GM18519 (cell line): Measurements from ENCODE around the gene ENAH.
"Not testable (repeated sequence)": the region's sequence is repeated elsewhere in the genome, so short reads cannot be mapped to it uniquely, and the experiment has no call there.

Source experiments
- ATAC-seq: cut with Tn5 transposase; IDR thresholded peaks from one replicate; pipeline ENCODE4 v1.9.1; 2021; ENCODE audit warnings: mild to moderate bottlenecking, moderate library complexity; ENCODE audit not compliant: unreplicated experiment, low FRiP score

ENAH gene

DNA sequence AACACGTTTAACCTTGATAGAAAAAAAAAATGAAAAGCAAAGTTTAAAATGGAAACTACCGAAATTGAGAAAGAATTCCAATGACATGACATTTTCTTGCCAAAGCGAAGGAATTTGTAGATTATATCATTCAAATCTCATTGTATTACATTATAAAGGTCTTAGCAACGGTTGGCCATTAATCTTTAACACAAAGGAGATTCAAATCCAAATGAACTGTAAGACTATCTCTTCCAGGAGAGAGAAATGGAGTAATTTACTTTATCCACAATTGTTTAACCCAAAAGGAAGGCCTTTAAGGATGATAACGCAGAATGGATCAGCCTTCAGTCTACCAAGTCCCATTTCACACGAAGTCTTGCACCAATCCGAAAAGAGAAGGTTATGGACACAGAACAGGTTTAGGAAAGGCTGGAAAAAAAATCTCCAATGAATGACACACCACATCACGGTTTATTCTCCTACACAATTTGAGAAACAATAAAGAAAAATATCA is 1.5 kb downstream of the ENAH start:
- no peak for ATAC-seq

DNA sequence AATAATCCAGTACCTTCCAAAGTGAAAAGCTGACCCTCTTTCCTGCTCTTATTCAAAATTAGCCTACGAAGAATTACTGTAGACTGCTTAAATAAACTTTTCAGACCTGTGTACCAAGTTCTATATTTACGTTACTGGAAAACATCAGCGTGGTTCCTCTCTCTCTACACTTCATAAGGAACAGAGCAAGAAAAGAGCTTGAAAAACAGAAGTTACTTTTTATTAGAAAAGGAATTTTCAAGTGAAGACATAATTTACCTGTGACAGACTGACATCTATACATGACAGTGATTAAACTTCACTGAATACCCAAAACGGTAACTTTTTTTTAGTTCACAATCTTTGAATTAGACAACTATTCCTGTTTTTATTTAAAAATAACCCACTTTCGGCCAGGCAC is 2.7 kb downstream of the ENAH start:
- no peak for ATAC-seq

DNA sequence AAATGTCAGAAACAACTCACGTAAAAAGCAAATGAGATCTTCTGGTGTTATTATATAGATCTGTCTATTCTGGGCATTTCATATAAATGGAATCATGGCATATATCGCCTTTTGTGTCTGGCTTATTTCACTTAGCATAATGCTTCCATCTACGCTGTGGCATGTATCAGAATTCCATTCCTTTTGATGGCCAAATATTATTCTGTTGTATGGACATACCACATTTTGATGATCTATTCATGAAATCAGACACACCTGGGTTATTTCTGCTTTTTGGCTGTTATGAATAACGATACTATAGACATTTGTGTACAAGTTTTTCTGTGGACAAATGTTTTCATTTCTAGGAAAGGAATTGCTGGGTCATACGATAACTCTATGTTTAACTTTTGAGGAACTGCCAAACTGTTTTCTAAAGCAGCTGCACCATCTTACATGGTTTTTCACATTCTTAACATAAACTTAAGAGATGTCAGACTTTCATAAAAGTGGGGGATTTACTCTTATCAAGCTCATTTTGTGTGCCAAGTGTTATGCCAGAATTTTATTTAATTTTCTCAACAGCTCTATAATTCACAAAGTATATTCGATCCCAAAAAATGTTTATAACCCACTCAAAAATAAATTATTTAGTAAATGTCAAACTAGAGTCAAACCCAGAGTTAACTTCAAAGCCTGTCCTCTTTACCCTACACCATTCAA is 7.6 kb downstream of the ENAH start:
- no peak for ATAC-seq

DNA sequence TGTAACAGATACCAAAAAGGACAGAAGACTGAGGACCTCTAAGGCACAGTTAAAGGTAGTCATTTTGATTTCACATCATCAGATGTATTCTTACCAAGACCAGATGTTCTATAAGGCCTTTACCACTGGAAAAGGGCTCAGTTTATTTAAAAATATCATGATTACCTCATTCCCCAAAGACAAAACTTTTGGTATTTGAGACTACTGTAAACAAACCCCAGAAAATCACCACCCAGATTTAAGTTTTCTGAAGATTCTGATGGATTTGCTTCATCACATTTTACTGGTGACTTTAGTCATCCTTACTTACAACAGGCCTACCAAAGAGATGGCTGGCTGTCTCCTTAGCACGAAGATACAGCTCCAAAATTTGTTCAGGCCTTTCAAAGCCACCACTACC is 8.3 kb downstream of the ENAH start:
- ATAC-seq: no peak

DNA sequence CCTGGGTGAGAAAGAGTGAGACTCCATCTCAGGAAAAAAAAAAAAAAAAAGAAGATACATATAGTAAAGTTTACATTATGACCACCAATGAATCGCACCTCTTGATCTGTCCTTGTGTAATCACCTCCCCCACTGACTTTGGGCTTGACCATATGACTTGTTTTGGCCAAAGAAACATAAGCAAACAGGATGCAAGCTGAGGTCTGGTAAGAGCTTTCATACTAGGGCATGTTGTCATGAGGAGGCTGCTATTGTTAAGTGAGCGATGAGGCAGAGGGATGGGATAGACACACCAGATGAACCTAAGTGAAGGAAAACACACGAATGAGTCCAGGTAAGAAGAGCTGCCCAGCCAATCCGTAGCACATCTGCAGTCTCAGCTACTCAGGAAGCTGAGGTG is 10.7 kb downstream of the ENAH start:
- ATAC-seq: no peak

DNA sequence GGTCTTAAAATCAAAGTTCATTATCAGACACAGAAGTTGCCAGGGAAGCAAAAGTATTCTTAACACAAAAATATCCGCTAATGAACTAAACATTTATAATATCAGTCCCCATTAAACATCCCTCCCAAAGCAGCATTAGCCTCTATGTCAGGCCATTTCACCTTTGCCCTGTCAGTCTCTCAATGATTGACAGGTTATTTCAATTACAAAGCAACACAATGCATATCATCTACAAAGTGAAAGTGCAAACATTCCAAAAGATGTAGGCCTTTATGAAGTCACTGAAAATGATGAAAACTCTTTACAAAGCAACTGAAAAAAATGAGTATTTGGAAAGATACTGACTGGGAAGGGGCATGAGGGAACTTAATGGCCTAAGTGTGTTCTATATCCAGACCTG is 14.1 kb downstream of the ENAH start:
- ATAC-seq: no peak

DNA sequence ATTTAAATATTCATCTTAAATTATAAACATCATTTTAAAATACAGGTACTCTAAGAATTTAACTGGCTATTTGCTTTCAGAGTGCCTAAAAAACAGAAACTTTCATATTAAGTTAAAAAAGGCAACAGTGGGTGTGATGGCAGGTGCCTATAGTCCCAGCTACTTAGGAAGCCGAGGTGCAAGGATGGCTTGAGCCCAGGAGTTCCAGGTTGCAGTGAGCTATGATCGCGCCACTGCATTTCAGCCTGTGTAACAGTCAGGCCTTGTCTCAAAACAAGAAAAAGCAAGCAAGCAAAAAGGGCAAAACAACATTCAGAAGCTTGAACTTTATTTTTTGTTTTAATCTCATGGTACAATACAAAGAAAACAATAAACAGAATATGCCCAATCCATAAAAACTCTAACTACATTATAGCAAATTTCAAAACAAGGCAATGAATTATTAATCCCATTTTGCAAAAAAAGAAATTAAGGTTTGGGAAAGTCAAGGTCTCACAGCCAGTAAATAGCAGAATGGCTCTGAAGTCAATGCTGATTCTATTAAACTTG is 15.2 kb downstream of the ENAH start:
- no peak for ATAC-seq

DNA sequence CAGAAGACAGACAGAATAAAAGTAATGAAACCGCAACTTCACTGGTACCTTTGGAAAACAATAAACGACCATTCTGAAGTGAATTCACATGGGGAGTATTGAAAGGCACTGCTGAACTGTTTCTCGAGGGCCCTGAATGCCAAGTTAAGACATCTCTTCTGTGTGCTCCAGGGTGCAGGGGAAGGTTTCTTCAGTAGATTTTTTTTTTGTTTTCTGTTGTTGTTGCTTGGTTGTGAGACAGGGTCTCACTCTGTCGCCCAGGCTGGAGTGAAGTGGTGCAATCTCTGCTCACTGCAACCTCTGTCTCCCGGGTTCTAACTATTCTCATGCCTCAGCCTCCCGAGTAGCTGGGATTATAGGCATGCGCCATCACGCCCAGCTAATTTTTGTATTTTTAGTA is 15.9 kb downstream of the ENAH start:
- ATAC-seq: not testable (repeated sequence)

DNA sequence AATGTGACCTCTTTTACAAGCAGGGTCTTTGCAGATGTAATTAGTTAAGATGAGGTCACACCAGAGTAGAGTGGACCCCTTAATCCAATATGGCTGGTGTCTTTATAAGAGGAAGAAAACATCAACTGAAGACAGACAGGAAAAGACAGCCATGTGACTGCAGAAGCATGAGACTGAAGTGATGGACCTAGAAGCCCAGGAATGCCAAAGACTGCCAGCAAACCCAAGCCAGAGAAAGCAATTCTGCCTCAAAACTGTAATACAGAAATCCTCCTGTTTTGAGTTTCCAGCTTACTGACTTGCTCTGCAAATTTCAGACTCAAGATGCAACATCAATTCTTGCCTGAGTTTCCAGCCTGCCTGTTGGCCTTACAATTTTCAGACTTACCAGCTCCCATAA is 17.3 kb downstream of the ENAH start:
- no peak for ATAC-seq

DNA sequence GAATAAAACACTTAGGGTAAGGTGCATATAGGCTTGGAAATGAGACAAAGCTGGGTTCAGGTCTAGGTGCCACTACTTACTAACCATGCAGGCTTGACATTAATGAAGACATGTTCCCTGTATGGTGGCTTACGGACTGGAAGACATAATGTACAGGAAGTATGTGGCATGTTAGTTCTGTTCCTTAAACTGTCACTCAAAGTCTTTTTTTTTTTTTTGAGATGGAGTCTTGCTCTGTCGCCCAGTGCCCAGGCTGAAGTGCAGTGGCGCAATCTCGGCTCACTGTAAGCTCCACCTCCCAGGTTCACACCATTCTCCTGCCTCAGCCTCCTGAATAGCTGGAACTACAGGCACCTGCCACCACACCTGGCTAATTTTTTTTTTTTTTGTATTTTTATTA is 20.1 kb downstream of the ENAH start:
- not testable (repeated sequence) for ATAC-seq

DNA sequence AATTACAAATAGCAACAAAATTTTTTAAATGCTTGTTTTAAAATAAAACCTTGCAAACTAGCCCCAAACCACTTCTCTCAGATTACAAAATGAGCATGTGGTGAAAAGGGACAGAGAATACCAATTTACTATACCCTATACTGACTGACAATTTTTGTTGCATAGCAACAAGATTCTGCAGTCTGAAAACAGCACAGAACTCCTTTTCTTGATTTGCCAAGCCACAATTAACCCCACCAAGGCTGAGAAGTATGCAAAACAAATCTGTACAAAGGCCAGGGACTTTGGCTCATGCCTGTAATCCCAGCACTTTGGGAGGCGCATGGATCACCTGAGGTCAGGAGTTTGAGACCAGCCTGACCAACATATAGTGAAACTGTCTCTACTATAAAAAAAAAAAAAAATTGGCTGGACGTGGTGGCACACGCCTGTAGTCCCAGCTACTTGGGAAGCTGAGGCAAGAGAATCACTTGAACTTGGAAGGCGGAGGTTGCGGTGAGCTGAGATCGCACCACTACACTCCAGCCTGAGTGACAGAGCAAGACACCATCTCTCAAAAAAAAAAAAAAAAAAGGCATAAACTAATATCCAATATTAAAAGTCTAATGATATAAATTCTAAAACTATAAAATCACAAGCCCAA is 21.8 kb downstream of the ENAH start:
- no peak for ATAC-seq

DNA sequence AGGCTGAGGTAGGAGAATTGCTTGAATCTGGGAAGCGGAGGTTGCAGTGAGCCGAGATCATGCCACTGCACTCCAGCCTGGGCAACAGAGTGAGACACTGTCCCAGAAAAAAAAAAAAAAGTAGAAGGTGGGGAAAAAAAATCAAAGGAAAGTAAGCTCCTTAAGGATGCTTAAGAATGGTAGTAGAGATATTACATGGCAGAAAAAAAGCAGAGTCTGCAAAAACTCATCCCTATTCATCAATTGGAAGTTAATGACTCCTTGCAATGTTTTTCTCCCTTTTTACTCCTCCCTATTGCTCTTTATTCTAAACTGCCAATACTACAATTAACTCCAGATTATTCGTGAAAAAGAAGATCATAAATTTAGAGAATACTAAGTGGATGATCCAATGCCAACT is 23.4 kb downstream of the ENAH start:
- ATAC-seq: no peak

DNA sequence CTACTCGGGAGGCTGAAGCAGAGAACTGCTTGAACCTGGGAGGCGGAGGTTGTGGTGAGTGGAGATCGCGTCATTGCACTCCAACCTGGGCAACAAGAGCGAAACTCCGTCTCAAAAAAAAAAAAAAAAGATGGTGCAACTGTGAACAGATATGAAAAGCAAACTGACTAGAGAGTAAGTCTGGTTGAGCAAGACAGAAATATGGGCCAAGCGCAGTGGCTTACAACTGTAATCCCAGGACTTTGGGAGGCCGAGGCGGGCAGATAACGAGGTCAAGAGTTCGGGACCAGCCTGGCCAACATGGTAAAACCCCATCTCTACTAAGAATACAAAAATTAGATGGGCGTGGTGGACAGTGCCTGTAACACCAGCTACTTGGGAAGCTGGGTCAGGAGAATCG is 24.1 kb downstream of the ENAH start:
- ATAC-seq: not testable (repeated sequence)

DNA sequence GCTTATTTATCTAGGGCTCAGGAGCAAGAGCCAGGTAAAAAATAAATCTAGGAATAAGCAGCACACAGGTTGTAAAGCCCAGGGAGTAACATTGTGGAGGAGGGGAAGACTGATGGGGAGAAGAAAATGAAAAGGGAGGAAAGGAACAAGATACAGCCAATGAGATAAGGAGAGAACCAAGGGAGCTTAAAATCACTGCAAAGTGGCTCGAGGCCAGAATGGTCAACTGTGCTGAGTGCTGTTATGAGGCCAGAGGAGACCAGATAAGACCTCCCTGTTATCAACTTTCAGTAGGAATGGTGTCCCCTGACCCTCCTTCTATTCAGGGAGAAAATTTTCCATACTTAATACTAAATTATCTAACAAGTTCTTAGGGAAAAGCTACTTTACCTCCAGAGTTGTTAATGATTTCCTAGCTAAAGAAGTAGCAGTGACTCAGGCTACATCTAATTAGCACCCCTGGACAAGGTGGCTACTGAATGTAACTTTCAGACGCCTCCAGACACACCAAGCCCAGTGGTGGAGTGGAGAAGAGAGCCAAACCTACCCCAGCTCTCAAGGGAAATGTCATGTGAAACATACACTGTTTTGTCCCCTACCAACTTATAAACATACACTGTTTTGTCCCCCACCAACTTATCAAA is 25.5 kb downstream of the ENAH start:
- ATAC-seq: no peak

DNA sequence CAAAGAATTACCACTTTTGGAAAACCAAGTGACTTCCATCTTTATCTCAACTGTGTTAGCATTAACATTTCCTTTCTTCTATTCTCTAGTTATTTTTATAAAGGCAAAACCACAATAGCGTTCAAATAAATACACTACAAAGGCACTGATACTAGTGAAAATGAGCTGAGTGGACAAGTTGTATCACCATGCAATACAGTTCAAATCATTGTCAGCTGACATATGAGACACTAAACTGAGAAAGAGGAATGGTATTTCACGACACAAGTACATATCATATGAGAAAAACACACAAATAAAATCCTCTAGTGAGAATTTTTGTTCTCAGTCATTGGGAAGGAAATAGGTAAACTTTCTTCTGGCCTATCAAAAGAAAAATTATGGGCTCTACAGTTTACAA is 26.2 kb downstream of the ENAH start:
- ATAC-seq: no peak

DNA sequence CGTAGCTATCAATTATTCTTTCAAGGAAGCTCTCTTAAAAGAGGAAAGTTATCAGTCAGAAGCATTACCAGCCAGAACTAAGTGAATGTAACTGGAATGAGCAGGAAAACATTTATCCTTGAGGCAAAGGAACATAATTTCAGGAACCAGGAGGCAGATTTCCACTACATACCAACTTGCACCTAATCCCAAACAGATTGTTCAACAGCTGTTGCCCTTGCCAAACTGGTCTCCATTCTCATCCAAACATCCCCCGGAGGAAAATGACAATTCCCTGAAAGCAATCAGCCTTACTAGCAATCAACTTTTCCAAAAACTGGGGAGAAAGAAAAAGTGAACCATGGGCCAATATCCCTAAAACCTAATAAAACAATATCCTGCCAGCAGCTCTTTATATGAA is 35.0 kb downstream of the ENAH start:
- ATAC-seq: no peak

DNA sequence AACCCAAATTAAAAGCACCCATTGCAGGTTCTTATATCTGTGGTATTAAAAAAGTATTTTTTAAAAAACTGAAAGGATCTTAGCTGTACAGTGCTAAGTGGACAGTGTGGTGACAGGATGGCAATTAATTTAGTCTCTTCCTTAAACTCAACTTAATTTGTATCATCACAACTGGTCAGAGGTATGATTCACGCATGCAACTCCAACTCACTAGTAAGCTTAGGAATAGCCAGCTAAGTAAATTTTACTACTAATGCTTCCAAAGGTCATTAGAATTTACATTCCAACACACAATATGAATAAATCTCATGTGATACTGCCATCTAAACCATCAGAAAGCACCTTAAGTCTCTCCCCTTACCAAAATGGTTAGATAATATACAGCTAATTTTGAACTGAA is 35.4 kb downstream of the ENAH start:
- ATAC-seq: no peak

DNA sequence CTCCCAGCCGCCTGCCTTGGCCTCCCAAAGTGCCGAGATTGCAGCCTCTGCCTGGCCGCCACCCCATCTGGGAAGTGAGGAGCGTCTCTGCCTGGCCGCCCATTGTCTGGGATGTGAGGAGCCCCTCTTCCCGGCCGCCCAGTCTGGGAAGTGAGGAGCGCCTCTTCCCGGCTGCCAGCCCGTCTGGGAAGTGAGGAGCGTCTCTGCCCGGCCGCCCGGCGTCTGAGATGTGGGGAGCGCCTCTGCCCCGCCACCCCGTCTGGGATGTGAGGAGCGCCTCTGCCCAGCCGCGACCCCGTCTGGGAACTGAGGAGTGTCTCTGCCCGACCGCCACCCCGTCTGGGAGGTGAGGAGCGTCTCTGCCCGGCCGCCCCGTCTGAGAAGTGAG is 37.5 kb downstream of the ENAH start:
- ATAC-seq: not testable (repeated sequence)

DNA sequence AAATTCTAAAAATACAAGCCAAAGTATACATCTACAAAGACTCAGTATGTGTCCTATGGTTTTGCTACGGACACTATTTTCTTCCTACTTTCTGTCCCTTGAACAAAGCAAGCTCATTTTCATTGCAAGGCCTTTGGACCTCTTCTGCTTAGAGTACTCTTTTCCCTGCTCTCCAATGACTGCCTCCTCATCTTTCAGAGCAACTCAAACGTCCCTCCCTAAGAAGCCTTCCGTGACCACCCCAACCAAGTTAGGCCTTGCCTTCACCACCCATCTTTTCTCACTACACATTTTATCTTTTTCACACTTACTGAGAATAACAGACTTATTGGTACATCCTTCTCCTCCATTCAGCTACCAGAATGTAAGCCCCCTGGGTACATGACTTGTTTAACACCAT is 39.9 kb downstream of the ENAH start:
- no peak for ATAC-seq

DNA sequence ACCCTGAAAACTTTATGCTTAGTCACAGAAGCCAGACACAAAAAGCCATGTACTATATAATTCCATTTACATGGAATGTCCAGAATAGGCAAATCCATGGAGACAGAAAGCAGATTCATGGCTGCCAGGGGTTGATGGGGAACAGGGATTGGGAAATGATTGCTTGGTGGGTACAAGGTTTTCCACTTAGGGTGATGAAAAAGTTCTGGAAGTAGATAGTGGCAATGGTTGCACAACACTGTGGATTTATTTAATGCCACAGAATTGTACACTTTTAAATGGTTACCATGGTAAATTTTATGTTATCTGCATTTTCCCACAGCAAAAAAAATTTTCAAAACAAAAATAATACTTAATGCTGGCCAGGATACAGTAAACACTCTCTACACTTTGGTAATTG is 40.6 kb downstream of the ENAH start:
- no peak for ATAC-seq

DNA sequence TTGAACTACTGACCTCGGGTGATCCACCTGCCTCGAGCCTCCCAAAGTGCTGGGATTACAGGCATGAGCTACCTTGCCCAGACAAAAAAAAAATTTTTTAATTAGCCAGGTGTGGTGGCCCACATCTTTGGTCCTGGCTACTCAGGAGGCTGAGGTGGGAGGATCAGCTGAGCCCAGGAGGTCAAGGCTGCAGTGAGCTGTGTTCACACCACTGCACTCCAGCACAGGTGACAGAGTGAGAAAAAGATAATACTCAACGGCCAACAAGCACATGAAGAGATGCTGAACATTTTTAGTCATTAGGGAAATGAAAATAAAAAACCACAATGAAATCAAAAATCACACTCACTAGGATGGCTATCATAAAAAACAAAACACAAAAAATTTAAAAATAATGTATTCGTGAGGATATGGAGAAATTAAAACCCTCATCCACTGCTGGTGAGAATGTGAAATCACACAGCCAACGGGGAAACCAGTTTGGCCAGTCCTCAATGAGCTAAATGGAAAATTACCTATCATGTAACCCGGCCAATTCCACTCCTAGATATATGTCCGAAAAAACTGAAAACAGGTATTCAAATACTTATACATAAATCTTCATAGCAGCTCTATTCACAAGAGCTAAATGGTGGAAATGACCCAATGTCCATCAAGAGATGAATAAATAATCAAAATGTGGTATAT is 41.2 kb downstream of the ENAH start:
- no peak for ATAC-seq
